GM19193 (cell line): Measurements from ENCODE around the gene ITM2B.

Experiments used
- POLR2A ChIP-seq: IDR thresholded peaks from 4 replicates; pipeline ENCODE4 v1.6.1; 2011; ENCODE audit not compliant: insufficient read depth, insufficient read length; ENCODE audit errors: extremely low read depth

Gene ITM2B

DNA sequence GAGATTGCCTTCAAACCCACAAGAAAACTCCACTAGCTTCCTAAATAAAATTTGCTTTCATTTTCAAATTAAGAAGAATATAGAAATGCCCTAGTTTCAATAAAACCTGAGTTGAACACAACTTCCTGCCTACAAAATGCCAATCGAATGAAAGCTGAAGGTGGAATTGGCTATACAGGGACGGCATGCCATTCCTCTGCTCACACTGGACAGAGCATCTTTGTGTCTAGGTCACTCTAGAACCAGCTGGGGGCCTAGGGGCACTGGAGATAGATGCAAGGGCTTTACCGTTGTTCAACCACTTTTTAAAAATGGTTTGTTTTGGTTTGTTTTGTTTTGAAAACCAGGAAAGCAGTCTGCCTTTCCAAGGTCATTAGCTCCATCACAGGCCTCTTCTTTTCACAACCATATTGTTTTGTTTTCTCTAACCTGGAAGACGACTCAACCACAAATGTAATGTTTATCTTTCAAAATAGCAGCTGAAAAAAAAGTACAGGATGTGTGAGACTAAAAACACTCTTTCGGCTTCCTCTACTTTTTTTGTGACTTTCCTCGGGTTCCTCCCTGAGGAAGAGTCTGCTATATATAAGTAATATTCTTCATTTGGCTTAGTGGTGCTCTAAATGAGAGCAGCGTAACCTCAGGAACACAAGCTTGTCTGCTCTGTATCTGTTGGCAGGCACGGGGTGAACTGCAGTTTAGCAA lies 11.9 kb upstream of the ITM2B start:
- TF ChIP-seq POLR2A, result no peak

DNA sequence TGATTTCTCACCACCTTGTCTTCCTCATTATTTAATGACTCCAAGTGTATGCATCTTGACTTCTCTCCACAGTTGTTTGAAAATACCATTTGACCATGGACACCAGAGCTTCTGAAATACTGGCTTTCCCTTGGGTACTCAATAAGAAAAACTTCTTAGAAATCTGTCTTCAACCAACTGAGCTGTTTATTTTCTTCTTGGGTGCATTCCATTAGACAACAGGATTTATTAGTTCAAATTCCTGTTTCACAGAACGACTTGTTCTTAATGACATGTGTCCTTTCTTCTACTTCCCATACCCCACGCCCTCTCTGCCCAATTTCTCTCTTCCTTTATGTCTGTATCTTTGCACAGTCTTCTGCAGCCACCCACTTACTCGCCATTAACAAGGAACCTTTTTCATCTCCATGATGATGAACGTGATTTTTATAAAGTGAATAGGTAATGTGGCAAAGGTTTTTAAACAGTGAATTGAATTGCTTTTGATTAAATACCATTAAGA lies 11.3 kb upstream of the ITM2B start:
- TF ChIP-seq POLR2A, result no peak

DNA sequence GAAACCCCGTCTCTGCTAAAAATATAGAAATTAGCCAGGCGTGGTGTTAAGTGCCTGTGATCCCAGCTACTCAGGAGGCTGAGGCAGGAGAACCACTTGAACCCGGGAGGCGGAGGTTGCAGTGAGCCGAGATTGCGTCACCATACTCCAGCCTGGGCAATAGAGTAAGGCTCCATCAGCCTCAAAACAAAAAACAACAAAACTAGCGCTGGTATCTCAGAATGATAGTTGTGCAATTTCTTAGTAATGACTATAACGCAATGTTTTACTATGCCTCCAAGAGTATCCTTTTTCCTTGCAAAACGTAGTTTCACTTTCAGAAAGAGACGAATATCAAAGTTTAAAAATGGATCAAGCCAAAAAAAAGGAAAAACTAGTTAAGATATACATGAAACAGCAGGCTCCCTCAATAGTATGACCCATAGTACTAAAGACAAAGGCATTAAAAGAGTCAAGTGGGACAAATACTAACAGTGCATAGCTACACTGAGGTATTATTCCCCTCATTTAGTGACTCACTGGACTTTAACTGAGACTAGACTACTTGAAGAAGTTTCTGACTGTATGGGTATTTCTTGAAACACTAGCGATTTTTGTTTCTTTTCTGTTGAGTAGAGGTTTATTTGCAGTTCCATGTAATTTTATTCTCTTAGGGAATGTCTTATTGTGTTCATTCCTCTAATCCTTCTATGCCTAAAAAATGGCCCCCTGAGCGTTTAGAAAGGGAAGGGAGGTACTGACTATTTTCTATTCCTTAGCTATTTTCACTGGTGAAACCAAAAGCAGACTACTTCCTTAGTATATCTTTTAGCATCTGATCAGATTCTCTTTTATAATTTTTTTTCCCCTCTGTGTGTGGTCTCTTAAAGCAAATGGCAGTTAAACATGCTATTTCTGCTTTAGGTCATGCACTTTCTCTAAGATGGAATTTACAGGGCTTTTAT lies 10.4 kb upstream of the ITM2B start:
- no peak for TF ChIP-seq POLR2A

DNA sequence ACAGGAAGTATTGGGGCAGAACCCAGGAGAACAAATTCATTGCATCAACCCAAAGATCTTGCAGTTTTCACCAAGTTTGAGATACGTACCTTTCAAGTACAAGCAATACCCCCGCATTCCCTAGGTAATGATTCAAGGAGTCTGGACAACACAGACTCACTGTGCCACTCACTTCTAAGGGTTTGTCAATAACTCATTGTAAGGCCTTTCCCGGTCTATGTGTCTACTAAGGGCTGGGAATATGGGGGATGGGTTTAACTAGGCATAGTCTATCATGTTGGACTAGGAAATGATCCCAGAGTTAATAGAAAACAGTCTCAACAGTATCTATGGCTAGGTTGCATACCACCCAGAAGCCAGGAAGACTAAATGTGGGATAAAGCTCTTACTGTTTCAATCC lies 8.3 kb upstream of the ITM2B start:
- TF ChIP-seq POLR2A, result no peak

DNA sequence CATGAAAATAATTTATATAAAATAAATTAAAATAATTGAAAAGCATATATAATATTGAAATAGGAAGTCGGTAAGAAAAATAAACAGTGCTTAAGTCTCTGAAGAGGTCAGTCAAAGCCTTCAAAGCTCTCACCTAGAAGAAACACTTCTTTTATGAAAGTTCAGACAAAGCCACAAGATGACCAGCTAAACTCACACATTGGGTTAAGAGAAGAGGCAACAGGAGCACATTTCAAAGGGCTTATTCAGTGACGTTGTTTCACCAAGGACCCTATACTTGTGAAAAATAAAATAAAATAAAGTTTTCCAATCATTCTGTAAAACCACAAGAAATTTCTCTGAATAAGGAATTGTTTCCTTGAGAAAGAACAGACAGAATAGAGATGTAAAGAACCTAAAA lies 2.5 kb upstream of the ITM2B start:
- TF ChIP-seq POLR2A, result no peak

DNA sequence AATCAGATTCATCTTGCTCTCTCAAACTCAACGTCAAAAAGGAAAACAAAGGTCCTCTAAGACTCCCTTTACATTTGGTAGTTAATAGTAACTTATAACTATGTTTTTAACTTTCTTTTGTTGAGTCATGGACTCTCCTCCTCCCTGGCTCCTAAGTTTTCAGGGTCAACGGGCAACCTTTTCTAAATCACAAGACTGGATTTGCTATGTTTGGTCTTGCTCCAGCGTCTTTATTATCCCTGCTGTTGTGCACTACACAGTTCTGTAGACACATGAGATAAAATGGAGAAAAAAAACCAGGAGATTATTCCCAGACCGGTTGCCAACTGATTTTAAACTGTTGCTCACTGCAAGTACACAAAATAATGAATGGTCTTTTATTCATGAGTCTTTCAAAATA lies 1.9 kb upstream of the ITM2B start:
- no peak for TF ChIP-seq POLR2A

DNA sequence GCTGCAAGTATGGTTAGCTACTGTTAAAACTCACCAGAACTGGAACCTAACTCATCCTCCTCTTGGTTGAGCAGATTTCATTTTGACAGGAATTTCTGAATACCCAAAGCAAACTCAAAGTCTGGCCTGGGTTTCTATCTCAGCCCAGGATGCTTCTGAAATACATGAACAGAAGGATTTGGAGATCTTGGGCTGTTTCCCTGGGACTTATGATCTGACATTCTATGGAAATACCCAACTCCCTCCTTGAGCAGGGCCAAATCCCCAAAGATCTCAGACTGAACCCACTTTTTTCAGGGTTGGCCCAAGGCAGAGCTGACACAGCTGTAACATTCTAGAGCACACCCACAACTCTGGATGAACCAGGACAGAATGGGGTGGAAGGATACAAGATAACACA lies 1.1 kb upstream of the ITM2B start:
- TF ChIP-seq POLR2A, result no peak

DNA sequence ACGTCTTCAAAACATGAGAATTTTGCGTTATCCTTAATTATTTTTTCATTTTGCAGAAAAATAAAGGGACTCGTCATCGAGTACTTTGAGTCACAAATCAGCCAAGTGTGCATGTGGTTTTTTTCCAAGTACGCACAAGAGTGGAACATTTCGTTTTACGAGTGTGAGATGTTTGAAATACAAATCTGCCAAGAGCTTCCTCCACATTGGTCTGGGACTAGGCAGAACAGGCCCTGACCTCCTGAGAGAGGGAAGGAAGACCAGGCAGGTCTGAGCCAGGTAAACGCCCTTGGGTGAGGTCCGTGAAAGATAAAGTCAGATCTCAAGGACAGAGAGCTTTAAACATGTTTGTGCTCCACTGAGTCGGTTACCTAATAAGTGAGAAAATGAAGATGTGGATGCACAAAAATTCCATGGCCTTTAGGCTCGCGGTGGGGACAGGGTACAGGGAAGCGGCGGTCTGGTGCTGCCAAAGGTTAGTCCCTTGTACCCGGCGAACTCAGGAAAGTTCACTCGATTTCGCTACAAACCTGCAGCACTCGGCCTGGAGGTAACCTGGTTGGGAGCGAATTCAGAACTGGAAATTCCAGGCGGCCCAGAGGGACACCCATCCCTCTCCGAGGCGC lies 473 bp upstream of the ITM2B start:
- no peak for TF ChIP-seq POLR2A

DNA sequence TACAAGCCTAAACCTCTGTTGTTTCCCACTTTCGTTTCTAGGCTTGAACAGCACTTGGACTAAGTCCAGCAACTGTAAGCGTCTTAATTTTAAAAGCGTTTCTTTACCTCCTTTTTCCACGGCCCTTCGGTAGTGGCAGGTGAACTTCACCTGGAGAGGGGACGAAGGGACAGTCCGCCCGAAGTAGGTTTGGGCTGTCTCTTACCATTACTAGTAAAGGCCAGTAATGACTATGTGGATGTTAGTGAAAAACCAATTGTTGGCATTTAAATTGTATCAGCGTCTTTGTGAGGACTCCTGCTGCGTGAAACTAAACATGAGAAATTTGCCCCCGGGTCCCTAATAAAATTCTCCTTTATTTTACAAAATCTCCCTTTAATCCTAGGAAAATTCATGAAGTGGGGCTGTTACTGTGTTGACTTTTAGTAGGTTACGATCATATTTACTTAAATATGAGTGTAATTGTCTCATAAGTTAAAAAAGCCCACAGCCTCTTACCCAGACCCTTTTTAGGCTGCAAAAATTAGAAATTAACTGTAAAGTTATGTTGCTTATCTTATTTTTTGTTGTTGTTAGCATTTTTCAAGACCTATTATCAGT lies 983 bp downstream of the ITM2B start:
- TF ChIP-seq POLR2A, result no peak

DNA sequence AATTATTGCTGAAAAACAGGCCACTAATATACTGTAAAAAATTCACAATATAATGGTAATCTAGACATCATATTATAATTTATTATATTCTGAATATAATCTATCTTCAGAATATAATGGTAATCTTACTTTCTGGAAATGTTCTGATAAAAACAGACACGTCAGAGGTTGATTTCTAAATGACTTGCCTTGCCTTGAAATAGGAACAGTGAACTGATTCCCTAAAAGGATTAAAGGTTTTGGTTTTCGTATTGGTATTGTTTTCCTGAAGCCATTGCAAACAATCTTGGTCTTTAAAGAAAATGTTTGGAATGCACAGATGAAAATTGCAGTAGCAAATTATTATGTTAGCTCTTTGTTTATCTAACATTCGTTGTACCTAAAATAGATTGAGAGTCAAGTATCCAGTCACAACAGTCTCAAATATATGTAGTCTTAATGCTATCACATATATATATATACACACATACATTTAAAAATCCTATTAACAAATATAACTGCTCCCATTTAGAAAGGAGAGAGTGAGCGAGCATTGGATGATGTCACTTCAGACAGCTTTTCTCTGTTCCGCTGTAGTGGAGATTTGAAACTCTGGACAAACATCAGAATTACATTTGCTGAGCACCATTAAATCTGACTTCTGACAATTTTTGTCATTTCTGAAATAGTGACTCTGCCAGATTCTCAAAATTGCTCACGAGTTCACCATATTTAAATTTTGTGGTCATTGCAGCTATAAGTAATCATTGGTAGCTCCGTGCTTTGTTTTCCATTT lies 1.7 kb downstream of the ITM2B start:
- TF ChIP-seq POLR2A, result no peak

DNA sequence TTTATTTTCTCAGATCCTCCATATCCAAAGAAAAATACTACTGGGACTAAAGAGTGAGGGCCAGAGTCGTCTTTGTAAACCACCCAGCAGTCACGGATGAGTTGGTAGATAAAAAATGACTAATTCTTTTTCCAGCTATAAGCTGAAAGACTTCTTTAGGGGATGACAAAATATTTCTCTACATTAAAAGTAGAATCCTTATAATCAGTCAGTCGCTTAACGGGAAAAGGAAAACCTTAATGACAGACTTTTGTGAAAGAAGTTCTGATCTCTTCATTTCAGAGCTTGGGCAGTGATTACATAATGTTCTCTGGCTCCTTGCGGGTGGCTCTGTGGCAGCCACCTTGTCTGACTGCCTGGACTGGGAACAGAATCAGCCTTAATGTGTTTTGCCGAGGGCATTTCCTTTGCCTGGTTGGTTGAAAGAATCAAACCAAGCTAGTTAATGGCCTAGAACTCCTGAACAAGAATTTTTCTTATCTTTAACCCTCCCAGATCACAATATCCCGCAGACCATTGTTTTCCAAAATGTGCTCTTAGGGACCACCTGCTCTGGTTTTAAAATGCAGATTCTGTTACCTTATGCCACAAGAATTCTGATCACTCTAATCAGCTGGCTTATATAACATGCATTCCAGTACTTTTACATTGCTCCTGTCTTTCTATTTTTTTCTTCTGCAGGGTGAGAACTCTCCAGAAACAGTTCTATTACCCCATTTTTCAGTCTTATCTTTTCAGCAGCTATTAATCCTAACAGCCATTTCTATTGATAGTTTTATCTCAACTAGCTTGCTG lies 2.5 kb downstream of the ITM2B start:
- TF ChIP-seq POLR2A, result no peak

DNA sequence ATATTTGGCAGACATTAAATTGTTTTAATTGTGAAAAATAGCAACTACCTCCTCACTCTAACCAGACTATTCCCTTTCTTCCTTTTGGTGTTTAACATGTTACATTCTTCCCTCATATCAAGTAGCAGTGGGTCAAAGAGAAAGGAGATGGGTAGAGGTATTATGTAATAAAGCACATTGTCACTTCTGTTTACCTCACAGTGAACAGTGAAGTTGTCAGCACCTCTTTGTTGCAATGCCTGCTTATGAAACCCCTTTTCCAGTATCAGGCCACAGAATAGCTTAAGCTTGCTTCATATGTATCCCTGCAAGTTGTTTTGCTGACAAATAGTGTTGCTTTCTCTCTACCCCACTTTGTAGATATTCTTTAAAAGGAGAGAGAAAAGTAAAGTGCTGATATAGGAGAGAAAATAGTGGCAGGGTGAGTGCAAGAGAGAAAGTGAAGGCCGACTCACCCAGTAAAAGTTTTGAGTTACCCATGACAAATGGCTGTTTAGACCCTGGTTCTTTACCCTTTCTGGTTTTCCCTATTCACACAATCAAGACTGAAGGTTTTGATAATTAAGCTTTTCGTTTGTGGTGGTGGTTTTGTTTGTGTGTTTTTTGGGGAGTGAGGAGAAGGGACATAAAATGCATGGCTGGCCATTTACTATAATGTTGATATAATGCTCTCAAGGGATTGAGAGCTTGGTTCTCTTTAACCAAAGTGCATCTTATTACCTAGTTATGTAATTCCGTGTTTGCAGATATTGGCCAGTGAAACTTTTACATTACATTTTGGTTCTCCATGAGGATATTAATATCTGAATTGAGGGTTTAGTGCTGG lies 3.7 kb downstream of the ITM2B start:
- no peak for TF ChIP-seq POLR2A

DNA sequence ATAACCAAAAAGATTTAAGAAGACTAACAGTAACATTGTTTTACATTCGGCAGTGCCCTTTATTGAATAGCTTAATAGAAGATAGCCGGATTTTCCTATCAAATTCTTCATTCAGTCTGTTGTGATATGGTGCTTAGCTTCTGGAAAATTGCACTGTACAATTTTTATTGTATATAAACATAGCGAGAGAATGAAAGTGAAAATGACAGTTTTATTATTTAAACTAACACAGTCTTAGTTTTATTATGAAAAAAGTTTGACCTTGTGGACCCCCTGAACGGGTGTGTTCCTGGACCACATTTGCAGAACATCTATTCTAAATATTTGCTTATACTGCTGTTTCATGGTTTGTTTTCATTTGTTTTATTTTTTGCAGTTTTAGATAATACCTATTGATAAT lies 8.6 kb downstream of the ITM2B start:
- no peak for TF ChIP-seq POLR2A
